Thyroid gland (tissue), 4 donors: ENCODE data around the gene MYLK.

Experiments
- POLR2A ChIP-seq, 2 donors: fragments of 450-650 bp; IDR thresholded peaks; one replicate each; pipeline ENCODE4 v1.6.1; 2017; ENCODE audit warnings: antibody characterized with exemption in 2 of 2, mild to moderate bottlenecking in 2 of 2, moderate library complexity in 1 of 2
- TF ChIP-seq, protein P1 (sequence below), 6 experiments: fragments of 200-600 bp in 3 of 6; fragments of 450-650 bp in 3 of 6; sonication (generic) in 3 of 6; IDR thresholded peaks; one replicate each; pipeline ENCODE4 v1.5.1; 2016 to 2019; ENCODE audit warnings: antibody characterized with exemption in 6 of 6, mild to moderate bottlenecking in 2 of 6, inconsistent platforms in 1 of 6, moderate library complexity in 1 of 6

DNA sequence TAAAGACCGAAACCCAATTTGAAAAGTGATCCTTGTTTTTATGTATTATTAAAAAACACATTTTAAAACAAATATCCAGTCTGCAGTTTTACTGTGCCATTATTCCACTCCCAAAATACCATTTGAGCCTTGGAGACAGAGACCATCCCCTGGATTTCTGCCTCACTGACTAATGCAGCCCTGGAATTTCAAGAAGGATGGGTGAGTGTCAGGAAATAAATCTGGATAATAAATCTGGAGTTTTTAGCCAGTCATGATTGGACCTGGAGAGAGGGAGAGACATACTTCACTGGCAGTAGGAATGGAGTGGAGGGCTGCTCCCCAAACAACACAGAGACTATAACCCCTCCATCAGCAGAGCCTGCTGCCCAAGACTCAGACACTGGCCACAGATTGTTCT is 123.3 kb downstream of the MYLK start:
- TF ChIP-seq POLR2A (IDR thresholded peaks at IDR 0.05): no peak
- TF ChIP-seq, protein P1, sequence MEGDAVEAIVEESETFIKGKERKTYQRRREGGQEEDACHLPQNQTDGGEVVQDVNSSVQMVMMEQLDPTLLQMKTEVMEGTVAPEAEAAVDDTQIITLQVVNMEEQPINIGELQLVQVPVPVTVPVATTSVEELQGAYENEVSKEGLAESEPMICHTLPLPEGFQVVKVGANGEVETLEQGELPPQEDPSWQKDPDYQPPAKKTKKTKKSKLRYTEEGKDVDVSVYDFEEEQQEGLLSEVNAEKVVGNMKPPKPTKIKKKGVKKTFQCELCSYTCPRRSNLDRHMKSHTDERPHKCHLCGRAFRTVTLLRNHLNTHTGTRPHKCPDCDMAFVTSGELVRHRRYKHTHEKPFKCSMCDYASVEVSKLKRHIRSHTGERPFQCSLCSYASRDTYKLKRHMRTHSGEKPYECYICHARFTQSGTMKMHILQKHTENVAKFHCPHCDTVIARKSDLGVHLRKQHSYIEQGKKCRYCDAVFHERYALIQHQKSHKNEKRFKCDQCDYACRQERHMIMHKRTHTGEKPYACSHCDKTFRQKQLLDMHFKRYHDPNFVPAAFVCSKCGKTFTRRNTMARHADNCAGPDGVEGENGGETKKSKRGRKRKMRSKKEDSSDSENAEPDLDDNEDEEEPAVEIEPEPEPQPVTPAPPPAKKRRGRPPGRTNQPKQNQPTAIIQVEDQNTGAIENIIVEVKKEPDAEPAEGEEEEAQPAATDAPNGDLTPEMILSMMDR (IDR thresholded peaks at IDR 0.05): no peak
